GM23338 (cell line): ENCODE results near the gene AURKB. TPM values are rescaled to one million over a fixed set of nuclear protein-coding genes. Genes with fewer than 3 reads are reported as not detected.

Source experiments
- ATAC-seq: fragments of 200-7000 bp; cut with Tn5 transposase; 3 replicates; pipeline ENCODE4 v1.9.1; 2020
- DNase-seq: peaks from one replicate; pipeline ENCODE4 v3.0.0-alpha.2; 2015; ENCODE audit warnings: low spot score
- H2AFZ ChIP-seq: fragments of 200-600 bp; sonication (generic); 2 replicates; pipeline ENCODE4 v1.8.0; 2016; ENCODE audit warnings: antibody characterized with exemption, mild to moderate bottlenecking, moderate library complexity
- H3F3A ChIP-seq: fragments of 200-600 bp; sonication (generic); replicated peaks from 2 replicates; pipeline ENCODE4 v1.8.0; 2017; ENCODE audit warnings: antibody characterized with exemption, mixed run types, low read depth
- H3K27ac ChIP-seq: fragments of 200-600 bp; sonication (generic); 2 replicates; pipeline ENCODE4 v1.6.1; 2016; ENCODE audit warnings: low read depth
- H3K27me3 ChIP-seq: fragments of 200-600 bp; sonication (generic); 2 replicates; pipeline ENCODE4 v1.8.0; 2016; ENCODE audit warnings: mild to moderate bottlenecking, mixed run types, moderate library complexity; ENCODE audit not compliant: insufficient read depth
- H3K36me3 ChIP-seq: fragments of 200-600 bp; sonication (generic); 2 replicates; pipeline ENCODE4 v1.8.0; 2016; ENCODE audit warnings: mild to moderate bottlenecking; ENCODE audit not compliant: insufficient read depth
- H3K4me1 ChIP-seq: fragments of 200-600 bp; sonication (generic); 2 replicates; pipeline ENCODE4 v1.8.0; 2016; ENCODE audit warnings: mild to moderate bottlenecking, moderate library complexity; ENCODE audit not compliant: insufficient read depth
- H3K4me2 ChIP-seq: fragments of 200-600 bp; sonication (generic); 2 replicates; pipeline ENCODE4 v1.7.1; 2017; ENCODE audit warnings: mixed run types
- H3K4me3 ChIP-seq: fragments of 200-600 bp; sonication (generic); 2 replicates; pipeline ENCODE4 v1.6.1; 2016; ENCODE audit warnings: mixed run types
- H3K79me2 ChIP-seq: fragments of 200-600 bp; sonication (generic); replicated peaks from 2 replicates; pipeline ENCODE4 v1.8.0; 2017; ENCODE audit warnings: mild to moderate bottlenecking; ENCODE audit not compliant: insufficient read depth
- H3K9me2 ChIP-seq: fragments of 200-600 bp; sonication (generic); 2 replicates; pipeline ENCODE4 v1.8.0; 2017; ENCODE audit not compliant: insufficient read depth
- H4K20me1 ChIP-seq: fragments of 200-600 bp; sonication (generic); replicated peaks from 2 replicates; pipeline ENCODE4 v1.8.0; 2017; ENCODE audit warnings: mild to moderate bottlenecking; ENCODE audit not compliant: insufficient read depth
- H3K27ac Mint-ChIP-seq: 2 replicates; pipeline ENCODE4 v1.8.0; 2020; ENCODE audit warnings: inconsistent platforms, mild to moderate bottlenecking, moderate library complexity, mixed read lengths
- H3K27me3 Mint-ChIP-seq: 3 replicates; pipeline ENCODE4 v1.8.0; 2022; ENCODE audit warnings: low read depth, mild to moderate bottlenecking, moderate library complexity, mixed read lengths, inconsistent platforms; ENCODE audit not compliant: insufficient read depth, poor library complexity
- H3K36me3 Mint-ChIP-seq: 3 replicates; pipeline ENCODE4 v1.8.0; 2021; ENCODE audit warnings: low read depth, mild to moderate bottlenecking, inconsistent platforms, moderate library complexity, mixed read lengths
- H3K4me1 Mint-ChIP-seq: 3 replicates; pipeline ENCODE4 v1.8.0; 2020; ENCODE audit warnings: mild to moderate bottlenecking, inconsistent platforms, mixed read lengths
- H3K4me3 Mint-ChIP-seq: 3 replicates; pipeline ENCODE4 v1.8.0; 2021; ENCODE audit warnings: moderate library complexity, mild to moderate bottlenecking, inconsistent platforms, mixed read lengths
- H3K9me3 Mint-ChIP-seq: 3 replicates; pipeline ENCODE4 v1.8.0; 2020; ENCODE audit warnings: moderate library complexity, mild to moderate bottlenecking, inconsistent platforms, mixed read lengths
- CREB1 ChIP-seq: fragments of 250-450 bp; sonication (Bioruptor Pico); IDR thresholded peaks from 2 replicates; pipeline ENCODE4 v1.5.0; 2020; ENCODE audit warnings: low read depth, mild to moderate bottlenecking, moderate library complexity
- EZH2 ChIP-seq: fragments of 200-600 bp; sonication (generic); IDR thresholded peaks from one replicate; pipeline ENCODE4 v1.8.0; 2017; ENCODE audit warnings: antibody characterized with exemption, mild to moderate bottlenecking, low read depth; ENCODE audit not compliant: unreplicated experiment
- EZH2phosphoT487 ChIP-seq: fragments of 200-600 bp; sonication (generic); IDR thresholded peaks from one replicate; pipeline ENCODE4 v1.8.1; 2018; ENCODE audit warnings: antibody characterized with exemption; ENCODE audit not compliant: unreplicated experiment
- JUNB ChIP-seq: IDR thresholded peaks from one replicate; pipeline ENCODE4 v1.6.1; 2016; ENCODE audit warnings: antibody characterized with exemption; ENCODE audit not compliant: unreplicated experiment
- NANOG ChIP-seq: IDR thresholded peaks from 2 replicates; pipeline ENCODE4 v1.6.1; 2016; ENCODE audit warnings: antibody characterized with exemption, borderline replicate concordance
- POLR2AphosphoS5 ChIP-seq: IDR thresholded peaks from 2 replicates; pipeline ENCODE4 v1.6.1; 2016; ENCODE audit warnings: antibody characterized with exemption, low read depth
- STAT1 ChIP-seq: IDR thresholded peaks from one replicate; pipeline ENCODE4 v1.6.1; 2016; ENCODE audit warnings: antibody characterized with exemption; ENCODE audit not compliant: unreplicated experiment
- ZNF114 ChIP-seq: fragments of 250-450 bp; sonication (Bioruptor Pico); IDR thresholded peaks from 2 replicates; pipeline ENCODE4 v1.5.0; 2020; ENCODE audit warnings: mild to moderate bottlenecking, moderate library complexity
- ZNF331 ChIP-seq: fragments of 250-450 bp; sonication (Bioruptor Pico); IDR thresholded peaks from 2 replicates; pipeline ENCODE4 v1.5.0; 2020; ENCODE audit warnings: low read depth, mild to moderate bottlenecking, moderate library complexity
- polyA plus RNA-seq: library from polyadenylated mRNA; unstranded; fragments of >200 nt; fragmentation: Nextera tagmentation; extraction: Ambion mirVana; gene quantifications from 2 replicates; pipeline ENCODE4 v1.2.1, GENCODE V29; 2016
- total RNA-seq: library from RNA; depleted of rRNA; stranded (reverse); fragments of >200 nt; shearing (Covaris generic); gene quantifications from 2 replicates; pipeline ENCODE4 v1.2.3, GENCODE V29; 2014
- TF ChIP-seq, protein P1 (sequence below): IDR thresholded peaks from one replicate; pipeline ENCODE4 v1.6.1; 2018; ENCODE audit warnings: antibody characterized with exemption; ENCODE audit not compliant: unreplicated experiment
- TF ChIP-seq, protein P2 (sequence below), 2 experiments: fragments of 200-600 bp in 1 of 2; sonication (generic) in 1 of 2; conservative IDR thresholded peaks; 2 replicates each; pipeline versions ENCODE4 v1.5.1 to v1.6.1; 2016 to 2017; ENCODE audit warnings: antibody characterized with exemption in 2 of 2, low read depth in 2 of 2, mild to moderate bottlenecking in 2 of 2, moderate library complexity in 1 of 2

The AURKB gene
- total and polyA plus RNA-seq, 2 experiments from 2014 or later: 135 to 212 TPM

DNA sequence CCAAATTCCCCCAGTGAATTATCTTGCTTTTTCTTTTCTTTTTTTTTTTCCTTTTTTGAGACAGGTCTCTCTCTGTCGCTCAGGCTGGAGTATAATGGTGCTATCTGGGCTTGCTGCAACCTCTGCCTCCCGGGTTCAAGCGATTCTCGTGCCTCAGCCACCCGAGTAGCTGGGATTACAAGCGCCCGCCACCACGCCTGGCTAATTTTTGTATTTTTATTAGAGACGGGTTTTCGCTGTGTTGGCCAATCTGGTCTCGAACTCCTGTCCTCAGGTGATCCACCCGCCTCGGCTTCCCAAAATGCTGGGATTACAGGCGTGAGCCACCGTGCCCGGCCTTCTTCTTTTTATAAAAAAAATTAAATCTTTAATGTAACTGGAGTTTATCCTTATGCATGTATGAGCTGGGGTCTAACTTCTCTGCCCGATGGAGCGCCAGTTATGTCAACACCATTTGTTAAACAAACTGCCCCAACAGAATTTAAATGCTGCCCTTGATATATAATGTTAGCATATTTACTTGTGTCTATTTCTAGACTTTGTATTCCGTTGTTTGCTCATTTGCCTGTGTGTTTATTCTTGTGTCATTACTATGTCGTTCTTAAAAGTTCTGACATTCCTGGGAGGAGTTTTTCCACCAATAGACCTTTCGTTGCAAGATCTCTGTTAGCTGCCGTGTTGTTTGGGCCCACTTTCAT lies 535 bp upstream of the AURKB start:
- Mint-ChIP-seq H3K27me3 (peaks cover 18% of the 10 kb centered on the region), H3K27ac (peak overlapping the region; percentile 99), H3K36me3 (peaks cover 35% of the 10 kb centered on the region), H3K4me3 (peak overlapping the region; percentile 98), H3K4me1 (peaks cover 12% of the 10 kb centered on the region), H3K9me3 (no peaks in the 10 kb centered on the region; the same call in 1 of the 3 replicates)
- Histone ChIP-seq H3K4me2 (peak overlapping the region; percentile 35), H3K4me3 (peak overlapping the region; percentile 72), H3F3A (peaks cover 18% of the 10 kb centered on the region), H3K27ac (peak overlapping the region; percentile 65), H3K36me3 (peaks cover 16% of the 10 kb centered on the region), H3K9me2 (no peaks in the 10 kb centered on the region), H3K4me1 (peaks cover 12% of the 10 kb centered on the region), H4K20me1 (peaks cover 17% of the 10 kb centered on the region; the same call in 1 of the 2 replicates), H2AFZ (no peak overlapping the region), H3K79me2 (peaks cover 30% of the 10 kb centered on the region), H3K27me3 (no peaks in the 10 kb centered on the region)
- ATAC-seq (peak; percentile 6), DNase-seq (no peak)
- TF ChIP-seq, protein P1, sequence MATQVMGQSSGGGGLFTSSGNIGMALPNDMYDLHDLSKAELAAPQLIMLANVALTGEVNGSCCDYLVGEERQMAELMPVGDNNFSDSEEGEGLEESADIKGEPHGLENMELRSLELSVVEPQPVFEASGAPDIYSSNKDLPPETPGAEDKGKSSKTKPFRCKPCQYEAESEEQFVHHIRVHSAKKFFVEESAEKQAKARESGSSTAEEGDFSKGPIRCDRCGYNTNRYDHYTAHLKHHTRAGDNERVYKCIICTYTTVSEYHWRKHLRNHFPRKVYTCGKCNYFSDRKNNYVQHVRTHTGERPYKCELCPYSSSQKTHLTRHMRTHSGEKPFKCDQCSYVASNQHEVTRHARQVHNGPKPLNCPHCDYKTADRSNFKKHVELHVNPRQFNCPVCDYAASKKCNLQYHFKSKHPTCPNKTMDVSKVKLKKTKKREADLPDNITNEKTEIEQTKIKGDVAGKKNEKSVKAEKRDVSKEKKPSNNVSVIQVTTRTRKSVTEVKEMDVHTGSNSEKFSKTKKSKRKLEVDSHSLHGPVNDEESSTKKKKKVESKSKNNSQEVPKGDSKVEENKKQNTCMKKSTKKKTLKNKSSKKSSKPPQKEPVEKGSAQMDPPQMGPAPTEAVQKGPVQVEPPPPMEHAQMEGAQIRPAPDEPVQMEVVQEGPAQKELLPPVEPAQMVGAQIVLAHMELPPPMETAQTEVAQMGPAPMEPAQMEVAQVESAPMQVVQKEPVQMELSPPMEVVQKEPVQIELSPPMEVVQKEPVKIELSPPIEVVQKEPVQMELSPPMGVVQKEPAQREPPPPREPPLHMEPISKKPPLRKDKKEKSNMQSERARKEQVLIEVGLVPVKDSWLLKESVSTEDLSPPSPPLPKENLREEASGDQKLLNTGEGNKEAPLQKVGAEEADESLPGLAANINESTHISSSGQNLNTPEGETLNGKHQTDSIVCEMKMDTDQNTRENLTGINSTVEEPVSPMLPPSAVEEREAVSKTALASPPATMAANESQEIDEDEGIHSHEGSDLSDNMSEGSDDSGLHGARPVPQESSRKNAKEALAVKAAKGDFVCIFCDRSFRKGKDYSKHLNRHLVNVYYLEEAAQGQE: no peak
- TF ChIP-seq STAT1 (no peak), EZH2phosphoT487 (no peak), CREB1 (CRISPR knock-in tag) (no peak), POLR2AphosphoS5 (no peak), ZNF114 (CRISPR knock-in tag) (no peak), EZH2 (no peak)
- TF ChIP-seq, protein P2, sequence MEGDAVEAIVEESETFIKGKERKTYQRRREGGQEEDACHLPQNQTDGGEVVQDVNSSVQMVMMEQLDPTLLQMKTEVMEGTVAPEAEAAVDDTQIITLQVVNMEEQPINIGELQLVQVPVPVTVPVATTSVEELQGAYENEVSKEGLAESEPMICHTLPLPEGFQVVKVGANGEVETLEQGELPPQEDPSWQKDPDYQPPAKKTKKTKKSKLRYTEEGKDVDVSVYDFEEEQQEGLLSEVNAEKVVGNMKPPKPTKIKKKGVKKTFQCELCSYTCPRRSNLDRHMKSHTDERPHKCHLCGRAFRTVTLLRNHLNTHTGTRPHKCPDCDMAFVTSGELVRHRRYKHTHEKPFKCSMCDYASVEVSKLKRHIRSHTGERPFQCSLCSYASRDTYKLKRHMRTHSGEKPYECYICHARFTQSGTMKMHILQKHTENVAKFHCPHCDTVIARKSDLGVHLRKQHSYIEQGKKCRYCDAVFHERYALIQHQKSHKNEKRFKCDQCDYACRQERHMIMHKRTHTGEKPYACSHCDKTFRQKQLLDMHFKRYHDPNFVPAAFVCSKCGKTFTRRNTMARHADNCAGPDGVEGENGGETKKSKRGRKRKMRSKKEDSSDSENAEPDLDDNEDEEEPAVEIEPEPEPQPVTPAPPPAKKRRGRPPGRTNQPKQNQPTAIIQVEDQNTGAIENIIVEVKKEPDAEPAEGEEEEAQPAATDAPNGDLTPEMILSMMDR (conservative IDR thresholded peaks at IDR 0.05; ENCODE audit: low read depth in 2 of 2): no peak

DNA sequence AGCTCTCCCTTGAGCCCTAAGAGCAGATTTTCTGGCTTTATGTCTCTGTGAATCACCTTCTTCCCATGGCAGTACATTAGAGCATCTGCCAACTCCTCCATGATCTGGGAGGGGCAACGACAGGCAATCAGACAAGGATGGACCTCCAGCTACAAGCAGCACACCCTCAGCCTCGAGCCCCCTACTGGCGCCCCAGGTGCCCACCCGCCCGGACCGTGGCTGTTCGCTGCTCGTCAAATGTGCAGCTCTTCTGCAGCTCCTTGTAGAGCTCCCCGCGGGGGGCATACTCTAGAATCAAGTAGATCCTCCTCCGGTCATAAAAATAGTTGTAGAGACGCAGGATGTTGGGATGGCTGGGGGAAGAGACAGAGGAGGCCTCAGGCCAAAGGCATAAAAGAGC lies 3.8 kb downstream of the AURKB start:
- Histone ChIP-seq H2AFZ (no peak overlapping the region), H4K20me1 (peaks cover 17% of the 10 kb centered on the region), H3K9me2 (no peaks in the 10 kb centered on the region), H3K27me3 (no peaks in the 10 kb centered on the region), H3K36me3 (peaks cover 36% of the 10 kb centered on the region), H3K27ac (no peak overlapping the region), H3K4me3 (no peak overlapping the region), H3F3A (peaks cover 39% of the 10 kb centered on the region), H3K4me1 (peaks cover 12% of the 10 kb centered on the region), H3K4me2 (no peak overlapping the region), H3K79me2 (peaks cover 30% of the 10 kb centered on the region)
- no peaks in the 10 kb centered on the region; the same call in 1 of the 3 replicates for H3K9me3 Mint-ChIP-seq
- no peak overlapping the region; the same call in 2 of the 3 replicates for H3K4me3 Mint-ChIP-seq
- ATAC-seq (no peak), DNase-seq (no peak)
- peaks cover 29% of the 10 kb centered on the region for H3K27me3 Mint-ChIP-seq
- peaks cover 12% of the 10 kb centered on the region for H3K4me1 Mint-ChIP-seq
- H3K27ac Mint-ChIP-seq: 0 out of 2 replicates have a peak overlapping the region, but pooled peaks have one; percentile 31
- H3K36me3 Mint-ChIP-seq: peaks cover 67% of the 10 kb centered on the region
- no peak for TF ChIP-seq ZNF114 (CRISPR knock-in tag)
- no peak for TF ChIP-seq JUNB
- TF ChIP-seq, protein P2 (conservative IDR thresholded peaks at IDR 0.05; ENCODE audit: low read depth in 2 of 2): no peak
- no peak for TF ChIP-seq NANOG
- no peak for TF ChIP-seq EZH2
- TF ChIP-seq STAT1: no peak
- no peak for TF ChIP-seq POLR2AphosphoS5
- TF ChIP-seq ZNF331 (CRISPR knock-in tag): no peak
- no peak for TF ChIP-seq EZH2phosphoT487
- TF ChIP-seq, protein P1: no peak
